Gastroesophageal sphincter (tissue), 3 donors: Measurements from ENCODE around the gene MACROD2.

Source experiments
- POLR2A ChIP-seq, 2 donors: fragments of 450-650 bp; IDR thresholded peaks; one replicate each; pipeline ENCODE4 v1.6.1; 2017; ENCODE audit warnings: antibody characterized with exemption in 2 of 2, mild to moderate bottlenecking in 2 of 2, moderate library complexity in 1 of 2
- TF ChIP-seq, protein P1 (sequence below), 4 experiments: fragments of 200-600 bp in 2 of 4; fragments of 450-650 bp in 2 of 4; sonication (generic) in 1 of 4; IDR thresholded peaks; one replicate each; pipeline ENCODE4 v1.5.1; 2017 to 2019; ENCODE audit warnings: antibody characterized with exemption in 4 of 4, mild to moderate bottlenecking in 2 of 4, moderate library complexity in 2 of 4

DNA sequence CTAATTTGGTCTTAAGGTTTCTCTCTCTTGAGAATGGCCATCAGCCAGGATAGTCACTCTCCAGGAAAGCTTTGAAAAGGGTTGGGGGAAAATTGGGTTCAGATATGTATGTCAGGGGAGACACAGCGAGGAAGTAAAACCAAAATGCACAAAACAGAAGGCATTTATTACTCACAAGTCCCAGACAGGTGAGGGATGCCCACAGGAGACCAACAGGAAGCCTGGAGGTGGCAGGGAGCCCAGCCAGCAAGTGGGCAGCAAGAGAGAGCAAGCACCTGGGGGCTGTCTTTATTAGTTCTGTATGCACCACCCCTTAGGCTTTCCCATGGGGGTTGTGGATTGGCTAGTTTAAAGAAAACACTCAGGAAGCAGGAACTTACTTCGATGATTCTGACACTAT is 1870.2 kb downstream of the MACROD2 start:
- no peak for TF ChIP-seq POLR2A (IDR thresholded peaks at IDR 0.05)
- TF ChIP-seq, protein P1, sequence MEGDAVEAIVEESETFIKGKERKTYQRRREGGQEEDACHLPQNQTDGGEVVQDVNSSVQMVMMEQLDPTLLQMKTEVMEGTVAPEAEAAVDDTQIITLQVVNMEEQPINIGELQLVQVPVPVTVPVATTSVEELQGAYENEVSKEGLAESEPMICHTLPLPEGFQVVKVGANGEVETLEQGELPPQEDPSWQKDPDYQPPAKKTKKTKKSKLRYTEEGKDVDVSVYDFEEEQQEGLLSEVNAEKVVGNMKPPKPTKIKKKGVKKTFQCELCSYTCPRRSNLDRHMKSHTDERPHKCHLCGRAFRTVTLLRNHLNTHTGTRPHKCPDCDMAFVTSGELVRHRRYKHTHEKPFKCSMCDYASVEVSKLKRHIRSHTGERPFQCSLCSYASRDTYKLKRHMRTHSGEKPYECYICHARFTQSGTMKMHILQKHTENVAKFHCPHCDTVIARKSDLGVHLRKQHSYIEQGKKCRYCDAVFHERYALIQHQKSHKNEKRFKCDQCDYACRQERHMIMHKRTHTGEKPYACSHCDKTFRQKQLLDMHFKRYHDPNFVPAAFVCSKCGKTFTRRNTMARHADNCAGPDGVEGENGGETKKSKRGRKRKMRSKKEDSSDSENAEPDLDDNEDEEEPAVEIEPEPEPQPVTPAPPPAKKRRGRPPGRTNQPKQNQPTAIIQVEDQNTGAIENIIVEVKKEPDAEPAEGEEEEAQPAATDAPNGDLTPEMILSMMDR (IDR thresholded peaks at IDR 0.05) = no peak
